Stimulated activated CD8-positive, alpha-beta memory T cell treated with anti-CD3 and anti-CD28 coated beads, Interleukin-12 subunit alpha, Interleukin-12 subunit beta, amount 100 ng/mL, for 1 hour (primary cell): ENCODE results near the gene LASP1.
"Not testable (repeated sequence)": the region's sequence is repeated elsewhere in the genome, so short reads cannot be mapped to it uniquely, and the experiment has no call there.

Experiments used
- DNase-seq: peaks from one replicate; pipeline ENCODE4 v3.0.0-alpha.2; 2020; ENCODE audit warnings: low read depth

The LASP1 gene

GRCh38 chr17:38940404-38940803 is 70.5 kb downstream of the LASP1 start:
- no peak for DNase-seq

- DNase-seq: no peak
These were observed 73.0 kb downstream of the LASP1 start for GRCh38 chr17:38942696-38943334.

GRCh38 chr17:38943607-38944006 is 73.7 kb downstream of the LASP1 start:
- no peak for DNase-seq

- no peak for DNase-seq
These were observed 77.3 kb downstream of the LASP1 start for GRCh38 chr17:38947189-38947588.

GRCh38 chr17:38953800-38954199 is 83.9 kb downstream of the LASP1 start:
- not testable (repeated sequence) for DNase-seq

GRCh38 chr17:38958326-38958725 is 88.5 kb downstream of the LASP1 start:
- no peak for DNase-seq

- no peak for DNase-seq
These were observed 88.9 kb downstream of the LASP1 start for GRCh38 chr17:38958756-38959155.

GRCh38 chr17:38959508-38959907 is 89.7 kb downstream of the LASP1 start:
- no peak for DNase-seq

- no peak for DNase-seq
These were observed 90.5 kb downstream of the LASP1 start for GRCh38 chr17:38960402-38960801.

GRCh38 chr17:38961413-38961812 is 91.6 kb downstream of the LASP1 start:
- DNase-seq: no peak

- DNase-seq: peak; percentile 73
These were observed 97.5 kb downstream of the LASP1 start, which contains the start of gene FBXO47 for GRCh38 chr17:38967290-38967738. Gene FBXO47 (minus strand): TSS chr17:38967403. CDS start chr17:38963025, 4,378 bp downstream.

GRCh38 chr17:38969281-38969680 is 99.4 kb downstream of the LASP1 start:
- no peak for DNase-seq

- DNase-seq: no peak
These were observed 100.3 kb downstream of the LASP1 start for GRCh38 chr17:38970128-38970527.

GRCh38 chr17:38970804-38971203 is 100.9 kb downstream of the LASP1 start:
- no peak for DNase-seq
